Stimulated activated CD8-positive, alpha-beta memory T cell treated with anti-CD3 and anti-CD28 coated beads, Interleukin-12 subunit alpha, Interleukin-12 subunit beta, amount 100 ng/mL, for 24 hours (primary cell): ENCODE measurements around the gene MANSC4.
A peak's percentile ranks its signal among the peaks of the same experiment; 100 is the strongest.

Experiments
- DNase-seq: peaks from one replicate; pipeline ENCODE4 v3.0.0-alpha.2; 2020; ENCODE audit errors: extremely low read depth

Gene MANSC4

DNA sequence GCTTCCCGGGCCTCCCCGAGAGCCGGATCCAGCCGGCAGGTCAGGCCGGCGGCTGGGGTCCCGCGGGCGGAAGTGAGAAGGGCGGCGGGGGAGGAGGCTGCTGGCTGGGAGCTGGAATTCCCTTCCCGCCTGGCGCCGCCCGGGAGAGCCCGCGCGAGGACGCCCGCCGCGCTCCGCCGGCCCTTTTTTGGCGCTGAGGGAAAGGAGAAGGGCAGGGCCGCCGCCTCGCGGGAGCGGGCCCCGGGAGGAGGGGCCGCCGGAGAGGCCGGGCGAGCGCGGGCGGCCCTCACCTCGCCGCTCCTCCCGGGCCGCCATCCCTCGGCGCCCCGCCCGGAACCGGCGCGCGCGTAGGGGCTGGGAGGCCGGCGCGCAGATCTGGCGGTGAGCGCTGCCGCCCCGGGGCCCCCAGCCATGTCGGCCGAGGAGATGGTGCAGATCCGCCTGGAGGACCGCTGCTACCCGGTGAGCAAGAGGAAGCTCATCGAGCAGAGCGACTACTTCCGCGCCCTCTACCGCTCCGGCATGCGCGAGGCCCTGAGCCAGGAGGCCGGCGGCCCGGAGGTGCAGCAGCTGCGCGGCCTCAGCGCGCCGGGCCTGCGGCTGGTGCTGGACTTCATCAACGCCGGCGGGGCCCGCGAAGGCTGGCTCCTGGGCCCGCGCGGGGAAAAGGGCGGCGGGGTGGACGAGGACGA is at the start of gene MANSC4, which contains the start of gene KLHL42:
Gene MANSC4 (minus strand): TSS at position 317 of the 692 bp plus-strand sequence. CDS start 8,960 bp downstream, outside the sequence.
Gene KLHL42 (plus strand): TSS at position 314 of the 692 bp plus-strand sequence. CDS start 98 bp downstream, at position 412.
- DNase-seq: peak; percentile 17

- DNase-seq: no peak
Measured at GRCh38 chr12:27828196-27828595, 48.2 kb upstream of the MANSC4 start.

GRCh38 chr12:27826076-27826475 is 46.0 kb upstream of the MANSC4 start:
- DNase-seq: no peak

- no peak for DNase-seq
Measured at GRCh38 chr12:27824126-27824842, 44.2 kb upstream of the MANSC4 start.

DNA sequence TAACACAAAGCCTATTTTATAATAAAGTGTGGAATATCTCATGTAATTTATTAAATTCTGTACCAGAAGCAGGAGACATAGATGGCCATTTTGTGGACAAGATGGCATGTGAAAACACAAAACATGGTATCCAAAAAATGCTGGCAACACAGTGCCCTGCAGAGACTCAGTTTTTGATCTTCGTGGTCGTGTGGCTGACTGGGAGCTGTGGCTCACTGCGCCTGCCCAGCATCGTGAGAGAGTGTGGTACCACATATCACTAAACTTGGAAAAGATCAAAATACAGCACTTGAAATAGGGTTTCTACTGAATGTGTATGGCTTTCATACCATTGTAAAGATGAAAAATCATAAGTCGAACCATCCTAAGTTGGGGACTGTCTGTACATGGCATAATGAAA is 43.0 kb upstream of the MANSC4 start:
- DNase-seq: no peak

DNA sequence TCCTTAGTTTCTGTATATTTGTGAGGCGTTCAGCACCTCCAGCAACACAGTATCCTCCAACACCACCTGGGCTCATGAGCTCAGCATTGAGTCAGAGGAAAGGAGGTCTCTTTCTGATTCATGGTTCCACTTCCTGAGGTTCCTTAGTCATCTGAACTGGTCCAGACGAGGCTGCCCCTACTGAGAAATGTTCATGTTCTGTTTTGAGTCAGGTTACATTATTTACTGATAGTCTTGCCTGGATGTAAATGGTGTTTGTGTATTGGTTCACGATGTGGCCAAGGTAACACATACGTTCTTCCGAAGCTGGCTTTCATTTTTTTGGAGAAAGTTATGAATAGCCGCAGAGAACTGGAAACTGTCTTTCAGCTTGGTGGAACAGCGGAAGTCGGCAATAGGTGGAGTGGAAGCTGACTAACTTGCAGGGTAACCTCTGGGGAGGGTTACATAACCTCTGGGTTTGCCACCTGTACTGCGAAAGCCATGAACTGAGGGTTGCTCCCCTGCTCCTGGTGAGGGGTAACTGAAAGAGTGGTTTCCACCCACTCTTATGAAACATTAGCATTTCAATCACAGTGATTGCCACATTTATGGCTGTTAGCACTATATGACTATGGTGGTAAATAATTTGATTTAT is 42.2 kb upstream of the MANSC4 start:
- DNase-seq: peak; percentile 19

- DNase-seq: peak; percentile 12
Measured at GRCh38 chr12:27821259-27821973, 41.4 kb upstream of the MANSC4 start.

DNA sequence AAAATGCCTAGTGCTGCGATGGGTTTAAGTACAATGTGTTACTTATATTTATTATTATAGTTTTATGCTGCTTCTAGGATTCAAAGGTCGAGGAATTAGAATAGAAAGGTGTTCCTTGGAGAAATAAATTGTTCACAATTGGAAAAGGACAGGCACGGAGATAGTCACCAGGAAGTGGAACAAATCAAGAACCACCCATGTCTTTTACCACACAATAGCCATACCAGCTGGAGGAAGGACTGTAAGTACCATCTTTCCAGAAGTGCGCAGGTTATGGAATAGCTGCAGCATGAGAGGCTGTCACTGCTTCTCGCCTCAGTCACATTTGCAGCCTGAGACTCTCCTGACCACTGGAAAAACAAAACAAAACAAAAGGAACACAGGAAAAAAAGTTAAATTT is 40.5 kb upstream of the MANSC4 start:
- no peak for DNase-seq

DNA sequence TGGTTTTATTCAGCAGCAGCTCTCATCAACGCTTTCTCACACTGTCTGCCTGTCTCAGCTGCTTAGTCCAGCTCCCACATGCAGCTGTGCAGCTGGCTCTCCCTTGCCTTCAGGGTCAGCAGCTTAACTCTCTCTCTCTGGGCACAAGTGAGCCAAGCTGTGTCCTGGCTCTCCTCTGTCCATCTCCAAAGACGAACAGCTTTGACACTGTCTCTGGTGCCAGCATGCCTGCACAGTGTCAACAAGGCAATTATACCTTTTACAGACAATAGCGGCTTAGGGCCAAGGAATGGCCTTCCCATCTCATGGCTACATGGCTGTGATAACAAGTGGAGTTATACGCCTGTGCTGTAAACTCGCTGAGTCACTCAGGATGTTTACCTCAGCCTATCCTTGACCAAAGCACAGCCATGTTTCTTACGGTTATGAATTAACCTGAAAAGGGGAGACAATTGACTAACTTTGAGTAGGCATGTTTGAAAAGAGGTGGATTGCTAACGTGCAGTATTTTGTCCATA is 38.4 kb upstream of the MANSC4 start:
- no peak for DNase-seq

DNA sequence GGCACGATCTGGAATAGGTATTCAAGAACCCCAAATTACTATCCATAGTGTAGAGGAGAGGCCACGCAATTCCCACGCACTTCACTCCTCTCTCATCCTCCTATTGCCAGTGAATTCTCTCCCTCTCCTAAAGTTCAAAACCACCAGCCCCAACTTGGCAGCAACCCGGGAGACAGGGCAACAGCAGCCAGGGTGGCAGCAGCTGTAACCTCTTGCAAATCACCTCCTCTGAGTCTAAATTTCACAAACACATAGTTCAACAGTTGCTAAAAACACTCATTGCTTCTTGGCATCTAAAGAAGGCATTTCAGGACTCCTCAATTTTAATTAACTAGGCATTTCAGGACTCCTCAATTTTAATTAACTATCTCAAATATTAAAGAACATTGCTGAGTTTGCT is 37.7 kb upstream of the MANSC4 start:
- DNase-seq: no peak

DNA sequence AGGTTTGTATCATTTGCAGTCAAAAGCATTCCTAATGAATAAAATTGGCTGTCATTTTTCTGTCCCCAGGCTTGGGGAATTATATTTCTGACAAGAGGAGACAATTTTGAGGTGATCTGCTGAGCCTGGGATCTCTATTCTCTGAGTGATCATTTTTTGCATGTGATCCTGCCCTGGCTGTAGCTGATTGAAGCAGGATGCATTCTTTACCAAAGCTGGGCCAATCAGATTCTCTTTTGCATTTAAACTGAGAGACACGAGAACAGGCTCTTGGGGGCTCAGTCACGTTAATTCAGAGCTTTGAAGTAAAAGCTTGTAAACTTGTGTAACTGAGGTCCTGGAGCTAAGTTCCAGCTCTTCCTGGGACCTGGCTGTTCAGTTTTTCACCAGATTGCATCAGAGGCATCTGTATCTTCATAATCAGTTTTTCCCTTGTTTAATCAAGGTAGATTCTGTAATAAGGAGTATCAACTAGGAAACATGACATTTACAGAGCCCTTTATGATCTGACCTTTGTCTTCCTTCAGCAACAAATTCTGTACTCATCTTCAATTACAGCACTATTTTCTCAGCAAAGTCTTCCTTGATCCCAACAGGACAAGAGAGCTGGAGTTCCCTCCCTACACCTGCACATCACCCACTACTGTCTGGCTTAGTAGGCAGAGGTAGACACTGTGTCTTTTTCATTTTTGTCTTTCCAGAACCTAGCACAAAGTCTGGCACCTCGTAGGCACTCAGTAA is 35.0 kb upstream of the MANSC4 start:
- DNase-seq: no peak

- no peak for DNase-seq
Measured at GRCh38 chr12:27814411-27814810, 34.4 kb upstream of the MANSC4 start.

- no peak for DNase-seq
Measured at GRCh38 chr12:27812502-27812901, 32.5 kb upstream of the MANSC4 start.

DNA sequence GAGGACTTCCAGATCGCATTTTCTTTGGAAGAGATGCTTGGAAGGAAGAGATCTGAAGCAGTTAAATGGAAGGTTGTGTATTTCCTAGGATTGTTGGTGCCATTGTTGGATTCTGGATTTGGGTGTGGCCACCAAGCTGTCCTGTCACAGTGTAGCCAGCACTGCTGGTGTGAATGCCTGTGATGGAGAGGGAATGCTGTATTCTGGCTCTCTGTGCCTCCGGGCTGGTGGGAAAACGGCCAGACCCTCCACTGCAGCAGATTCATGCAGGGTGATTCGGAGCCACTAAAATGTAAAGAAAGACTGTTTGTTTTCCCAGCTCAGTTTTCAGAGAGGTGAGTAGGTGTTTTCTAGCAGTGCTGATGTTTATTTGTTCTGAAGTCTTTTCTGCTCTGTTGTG is 30.7 kb upstream of the MANSC4 start:
- no peak for DNase-seq

DNA sequence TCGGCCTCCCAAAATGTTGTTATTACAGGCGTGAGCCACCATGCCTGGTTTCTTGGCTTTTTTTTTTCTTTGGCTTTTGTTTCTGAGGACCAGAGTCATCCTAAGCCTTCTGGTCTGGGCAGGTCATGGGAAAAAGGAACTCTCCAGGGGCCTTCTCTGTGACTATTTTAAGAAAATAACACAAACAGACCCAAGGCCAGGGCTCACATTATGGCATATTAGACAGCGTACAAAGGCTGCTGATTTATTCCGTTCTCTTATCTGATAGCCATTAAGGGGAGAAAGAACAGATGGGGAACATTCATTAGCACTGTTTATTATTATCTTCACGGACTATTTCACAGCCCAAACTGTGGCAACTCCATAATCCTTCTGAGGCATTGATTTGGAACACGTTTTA is 28.8 kb upstream of the MANSC4 start:
- DNase-seq: no peak

DNA sequence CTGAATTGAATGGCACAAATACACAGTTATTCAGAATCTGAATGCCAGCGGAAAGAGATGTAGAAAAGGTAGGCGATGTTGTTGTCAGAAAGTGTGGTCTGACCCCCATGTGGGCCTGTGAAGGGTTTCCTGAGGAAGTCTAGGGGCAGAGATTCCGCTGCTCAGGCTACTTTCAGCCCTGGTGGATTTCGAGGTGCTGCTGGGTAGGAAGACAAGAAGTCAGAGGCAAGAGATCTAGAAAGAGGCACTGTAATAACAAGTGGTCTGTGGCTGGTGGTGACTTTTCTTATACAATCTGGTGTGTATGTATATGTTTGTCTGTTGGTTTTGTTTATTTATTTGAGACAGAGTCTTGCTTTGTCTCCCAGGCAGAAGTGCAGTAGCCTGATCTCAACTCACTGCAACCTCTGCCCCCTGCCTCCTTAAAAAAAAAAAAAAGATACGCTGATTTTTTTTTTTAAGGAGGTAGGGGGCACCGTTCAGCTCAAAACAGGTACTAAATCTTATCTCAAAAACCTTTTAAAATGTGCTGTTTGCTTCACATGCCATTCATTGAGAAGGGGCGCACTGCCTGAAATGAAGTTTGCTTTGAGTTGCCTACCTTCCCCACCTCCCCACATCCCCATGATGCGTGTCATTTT is 27.1 kb upstream of the MANSC4 start:
- no peak for DNase-seq

DNA sequence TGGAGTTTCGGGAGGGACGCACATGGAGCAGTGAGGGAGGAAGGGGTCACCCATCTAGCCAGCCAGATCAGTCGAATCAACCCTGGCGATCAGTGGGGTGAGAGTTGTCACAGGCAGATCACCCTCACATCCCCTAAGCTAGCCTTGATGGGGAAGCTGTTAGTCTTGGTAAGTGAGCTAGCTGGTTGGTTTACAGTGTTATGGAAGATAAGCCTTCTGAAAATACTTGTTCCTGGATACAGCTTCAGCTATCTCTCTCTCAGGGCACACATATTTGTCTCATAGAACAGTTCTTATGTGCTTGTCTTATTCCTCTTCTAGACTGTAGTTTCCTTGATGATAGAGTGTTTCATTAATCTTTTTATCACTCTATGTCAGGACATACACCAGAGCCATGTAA is 26.2 kb upstream of the MANSC4 start:
- DNase-seq: no peak

DNA sequence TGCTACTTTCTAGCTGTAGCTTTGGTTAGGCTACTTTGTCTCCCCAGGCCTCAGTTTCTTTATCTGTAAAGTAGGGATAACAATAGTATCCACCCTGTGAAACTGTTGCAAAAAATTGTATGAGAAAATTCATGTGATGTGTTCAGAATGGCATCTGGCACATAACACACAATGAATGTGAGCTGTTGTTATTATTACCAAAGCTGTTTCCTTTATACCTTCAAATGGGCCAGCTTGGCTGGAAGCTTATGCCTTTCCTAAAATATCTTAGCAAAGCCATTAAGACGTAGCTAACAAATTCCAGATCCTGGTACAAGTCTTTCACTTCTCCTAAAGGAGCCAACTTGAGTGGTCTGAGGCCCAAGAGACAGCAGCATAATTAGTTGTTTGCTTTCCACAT is 25.2 kb upstream of the MANSC4 start:
- DNase-seq: no peak

DNA sequence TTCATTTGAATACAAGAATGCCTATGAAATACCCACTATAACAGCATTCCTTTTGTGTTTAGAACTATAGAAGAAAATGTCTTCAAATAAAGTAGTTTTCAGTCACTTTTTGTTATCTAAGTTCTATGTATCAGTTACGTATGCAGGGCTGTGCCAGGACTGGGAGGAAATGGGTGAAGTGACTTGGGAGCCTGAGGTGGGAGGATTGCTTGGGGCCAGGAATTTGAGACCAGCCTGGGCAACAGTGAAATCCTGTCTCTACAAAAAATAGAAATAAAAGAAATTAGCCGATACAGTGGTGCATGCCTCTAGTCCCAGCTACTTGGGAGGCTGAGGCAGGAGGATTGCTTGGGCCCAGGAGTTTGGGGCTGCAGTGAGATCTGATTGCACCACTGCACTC is 22.9 kb upstream of the MANSC4 start:
- no peak for DNase-seq

GRCh38 chr12:27802511-27802910 is 22.5 kb upstream of the MANSC4 start:
- no peak for DNase-seq

DNA sequence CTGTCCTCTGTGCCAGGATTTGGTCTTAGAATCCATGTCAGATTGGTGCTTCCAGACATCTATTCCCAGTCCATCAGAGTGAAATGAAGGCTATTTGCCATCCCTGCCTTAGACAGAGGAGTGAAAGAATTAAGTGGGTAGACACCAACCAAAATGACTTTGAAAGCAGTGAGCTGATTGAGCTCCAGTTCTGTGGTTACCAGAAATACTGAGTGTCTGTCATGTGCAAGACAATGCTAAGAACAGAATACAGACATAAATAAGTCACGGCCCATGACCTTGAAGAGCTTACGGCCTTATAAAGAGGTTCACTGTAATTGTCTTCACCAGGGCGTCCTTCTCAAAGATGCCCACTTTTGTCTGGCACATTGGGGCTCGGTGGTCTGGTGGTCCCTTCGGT is 21.6 kb upstream of the MANSC4 start:
- DNase-seq: no peak
